ENCODE data around the gene LRRC75A.
"Not testable (repeated sequence)": the region's sequence is repeated elsewhere in the genome, so short reads cannot be mapped to it uniquely, and the experiment has no call there.

Gene LRRC75A

GRCh38 chr17:16450028-16450427 is 42.0 kb downstream of the LRRC75A start:
- DNase-seq (ENCODE audit: low read depth) = no peak

GRCh38 chr17:16449121-16449570 is 42.8 kb downstream of the LRRC75A start:
- no peak for DNase-seq (ENCODE audit: low read depth)

- DNase-seq (ENCODE audit: low read depth) = no peak
These were observed 43.5 kb downstream of the LRRC75A start for GRCh38 chr17:16448490-16448889.

DNA sequence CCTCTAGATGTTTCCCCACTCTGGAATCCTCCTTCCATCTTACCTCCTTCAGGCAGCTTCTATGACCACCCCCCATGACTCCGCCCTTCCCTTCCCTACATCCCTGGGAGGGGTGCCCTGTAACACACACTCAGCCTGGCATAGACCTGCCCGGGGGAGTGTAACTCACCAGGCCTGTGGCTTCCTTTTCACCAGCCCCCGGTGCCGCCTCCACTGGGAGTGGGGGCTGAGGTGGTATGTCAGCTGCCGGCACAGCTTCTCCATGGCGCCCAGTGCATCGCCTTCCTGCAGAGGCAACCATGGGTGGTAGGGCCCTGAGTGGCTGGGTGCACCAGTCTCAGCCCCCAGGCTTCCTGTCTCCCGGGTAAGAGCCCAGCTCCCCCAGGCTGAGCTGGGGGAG is 44.3 kb downstream of the LRRC75A start:
- no peak for DNase-seq (ENCODE audit: low read depth)

- DNase-seq (ENCODE audit: low read depth) = no peak
These were observed 45.5 kb downstream of the LRRC75A start for GRCh38 chr17:16446338-16446983.

DNA sequence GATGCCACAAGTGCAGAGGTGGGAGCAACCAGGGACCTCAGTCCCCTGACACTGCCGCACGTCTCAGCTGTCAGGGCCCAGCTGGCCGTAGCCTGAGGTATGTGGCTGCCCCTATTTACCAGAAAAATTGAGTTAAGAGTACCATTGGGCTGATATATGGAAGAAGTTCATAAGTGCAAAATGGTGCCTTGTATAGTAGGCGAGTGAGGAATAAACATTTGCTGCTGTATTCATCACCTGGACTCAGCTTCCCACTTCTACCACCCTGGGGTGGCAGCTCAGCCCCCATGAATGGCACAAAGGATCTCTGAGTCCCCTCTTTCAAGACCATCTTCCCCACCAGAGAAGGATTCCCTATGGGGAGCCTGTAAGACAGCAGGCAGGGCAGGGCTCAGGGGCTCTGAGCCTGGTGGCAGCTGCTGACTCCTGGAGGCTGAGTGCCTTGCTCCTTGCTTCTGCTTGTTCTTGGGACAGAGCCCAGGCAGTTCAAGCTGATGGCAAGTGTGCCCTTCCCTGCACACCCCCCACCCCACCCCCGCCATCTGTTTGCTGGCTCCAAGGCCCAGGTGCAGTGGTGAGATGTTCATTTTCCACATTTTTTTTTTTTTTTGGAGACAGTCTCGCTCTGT is 47.6 kb downstream of the LRRC75A start:
- no peak for DNase-seq (ENCODE audit: low read depth)

DNA sequence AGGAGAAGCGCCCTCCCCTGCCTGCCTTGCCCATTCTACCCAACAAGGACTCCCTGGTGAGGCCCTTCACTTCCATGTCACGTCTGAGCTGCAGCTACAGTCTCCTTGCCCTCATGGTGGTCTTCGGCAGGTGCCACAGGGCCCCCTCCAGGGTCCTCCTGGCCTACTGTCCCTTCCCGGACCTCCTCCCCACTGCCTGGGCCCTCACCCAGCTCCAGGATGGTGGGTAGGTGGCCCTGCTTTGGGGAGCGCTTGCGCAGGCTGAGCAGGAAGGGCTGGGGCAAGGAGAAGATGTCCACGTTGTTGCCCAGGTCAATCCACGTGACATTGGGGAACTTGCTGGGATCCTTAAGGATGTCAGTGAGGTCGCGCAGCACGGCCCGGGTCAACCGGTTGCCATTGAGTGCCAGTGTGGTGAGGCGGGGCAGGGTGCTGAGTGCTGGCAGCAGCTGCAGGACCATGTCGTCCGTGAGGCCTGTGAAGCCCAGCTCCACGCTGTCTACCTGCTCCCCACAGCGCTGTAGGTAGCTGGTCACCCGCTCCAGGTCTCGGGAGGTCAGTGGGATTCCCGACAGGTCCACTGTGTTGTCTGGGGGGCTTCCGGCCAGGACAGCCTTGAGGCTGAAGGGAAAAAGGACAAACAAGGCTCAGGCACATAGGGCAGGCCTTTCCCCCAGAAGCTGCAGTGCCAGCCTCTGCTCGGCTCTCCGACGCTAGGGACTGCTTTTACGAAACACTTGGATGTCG is 48.3 kb downstream of the LRRC75A start:
- no peak for DNase-seq (ENCODE audit: low read depth)

GRCh38 chr17:16442594-16443510 is 49.1 kb downstream of the LRRC75A start:
- DNase-seq (ENCODE audit: low read depth) = no peak

GRCh38 chr17:16442141-16442540 is 49.9 kb downstream of the LRRC75A start:
- no peak for DNase-seq (ENCODE audit: low read depth)

DNA sequence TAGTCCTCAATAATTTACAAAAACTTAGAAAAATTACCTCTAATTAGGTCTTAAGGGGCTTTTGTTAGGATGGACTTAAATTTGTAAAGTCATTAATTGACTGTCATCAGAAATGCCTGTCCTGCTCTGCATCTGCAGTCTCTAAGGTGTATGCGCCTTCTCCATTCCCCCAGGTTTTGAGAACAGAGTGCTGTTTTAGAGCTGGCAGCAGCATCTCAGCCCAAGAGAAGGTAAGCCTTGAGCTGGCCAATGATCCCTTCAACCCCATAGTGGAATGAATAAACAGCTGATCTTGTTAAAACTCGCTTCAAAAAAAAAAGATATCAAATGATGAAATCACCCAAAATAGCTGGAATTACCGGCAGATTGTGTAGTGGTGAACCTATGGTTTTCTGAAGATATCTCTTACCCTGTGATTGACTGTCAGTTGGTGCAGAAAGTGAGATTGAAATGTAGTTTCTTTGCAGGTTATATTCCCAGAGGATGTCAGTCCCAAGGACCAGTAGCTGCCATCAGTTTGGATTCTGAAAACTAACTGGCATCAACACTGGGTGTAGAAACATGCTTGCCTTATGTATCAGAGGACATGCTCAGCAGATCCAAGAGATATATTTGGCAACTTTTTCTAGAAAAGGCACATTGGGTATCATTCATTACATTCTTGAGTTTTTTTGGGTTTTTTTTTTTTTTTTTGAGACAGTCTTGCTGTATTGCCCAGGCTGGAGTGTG is 50.9 kb downstream of the LRRC75A start:
- DNase-seq (ENCODE audit: low read depth) = no peak

GRCh38 chr17:16440354-16440753 is 51.6 kb downstream of the LRRC75A start:
- DNase-seq (ENCODE audit: low read depth) = not testable (repeated sequence)

DNA sequence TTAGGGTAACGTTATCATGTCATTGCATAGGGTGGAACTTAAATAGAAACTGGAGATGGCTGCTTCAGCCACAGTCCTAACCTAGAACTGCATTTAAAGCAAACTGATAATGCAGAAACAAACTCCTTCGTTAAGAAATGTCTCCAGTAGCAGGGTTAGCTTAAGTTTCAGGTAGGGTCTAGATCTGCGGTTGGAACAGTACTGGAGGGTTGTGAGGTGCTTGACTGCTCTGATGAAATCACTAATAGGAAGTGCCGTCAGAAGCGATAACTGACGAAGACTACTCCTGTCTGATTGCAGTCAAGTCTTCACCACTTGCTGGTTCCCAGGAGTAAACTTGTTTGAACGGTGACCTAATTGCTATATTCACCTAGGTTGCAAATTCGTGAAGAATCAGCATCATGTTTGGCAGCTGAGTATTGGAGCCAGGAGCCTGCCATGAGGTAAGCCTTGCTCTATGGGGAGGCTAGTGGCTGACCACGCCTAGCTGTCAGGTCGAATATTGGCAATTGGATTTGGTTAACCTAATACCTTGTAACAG is 52.1 kb downstream of the LRRC75A start:
- DNase-seq (ENCODE audit: low read depth) = no peak

DNA sequence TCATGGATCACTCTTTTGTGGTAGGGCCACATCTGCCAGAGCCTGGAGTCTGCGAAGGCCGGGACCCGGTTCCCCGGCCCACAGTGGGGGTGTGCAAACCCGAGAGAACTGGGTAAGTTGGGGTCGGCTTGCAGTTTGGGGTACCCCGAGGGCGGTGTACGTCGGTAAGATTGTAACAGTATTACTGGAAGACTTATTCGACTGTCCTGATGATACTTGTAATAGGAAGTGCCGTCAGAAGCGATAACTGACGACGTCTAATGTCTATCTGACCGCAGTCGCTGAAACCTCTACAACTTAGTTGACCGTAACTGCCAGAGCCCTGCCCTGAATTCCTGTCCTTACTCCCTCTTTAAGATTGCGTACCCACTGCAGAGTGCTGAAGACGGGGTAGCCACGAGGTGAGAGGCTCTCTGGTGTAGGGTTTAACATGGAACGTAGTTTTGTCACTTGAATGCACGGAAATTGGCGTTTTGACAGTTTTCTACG is 52.6 kb downstream of the LRRC75A start:
- DNase-seq (ENCODE audit: low read depth) = no peak

- DNase-seq (ENCODE audit: low read depth) = peak; percentile 87
These were observed 53.3 kb downstream of the LRRC75A start for GRCh38 chr17:16438557-16439302.

- no peak for DNase-seq (ENCODE audit: low read depth)
These were observed 53.8 kb downstream of the LRRC75A start for GRCh38 chr17:16438173-16438556.

DNA sequence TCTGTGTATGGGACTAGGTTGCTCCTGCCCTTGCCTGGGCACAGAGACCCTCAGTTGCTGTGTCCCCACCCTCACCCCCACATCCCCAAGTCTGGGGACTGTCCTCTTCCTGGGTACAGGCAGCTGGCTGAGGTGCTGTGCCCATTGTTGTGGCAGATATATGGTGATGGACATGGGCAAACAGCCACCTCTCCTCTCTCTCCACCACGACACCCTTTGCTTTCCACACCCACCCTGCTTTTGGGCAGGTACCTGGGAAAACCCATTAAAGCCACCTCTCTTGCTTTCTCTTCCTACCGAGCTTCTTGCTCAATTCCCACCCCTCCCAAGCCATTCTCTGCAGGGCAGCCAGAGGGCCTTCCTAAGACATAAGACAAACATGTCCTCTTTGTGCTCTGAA is 54.9 kb downstream of the LRRC75A start:
- no peak for DNase-seq (ENCODE audit: low read depth)

DNA sequence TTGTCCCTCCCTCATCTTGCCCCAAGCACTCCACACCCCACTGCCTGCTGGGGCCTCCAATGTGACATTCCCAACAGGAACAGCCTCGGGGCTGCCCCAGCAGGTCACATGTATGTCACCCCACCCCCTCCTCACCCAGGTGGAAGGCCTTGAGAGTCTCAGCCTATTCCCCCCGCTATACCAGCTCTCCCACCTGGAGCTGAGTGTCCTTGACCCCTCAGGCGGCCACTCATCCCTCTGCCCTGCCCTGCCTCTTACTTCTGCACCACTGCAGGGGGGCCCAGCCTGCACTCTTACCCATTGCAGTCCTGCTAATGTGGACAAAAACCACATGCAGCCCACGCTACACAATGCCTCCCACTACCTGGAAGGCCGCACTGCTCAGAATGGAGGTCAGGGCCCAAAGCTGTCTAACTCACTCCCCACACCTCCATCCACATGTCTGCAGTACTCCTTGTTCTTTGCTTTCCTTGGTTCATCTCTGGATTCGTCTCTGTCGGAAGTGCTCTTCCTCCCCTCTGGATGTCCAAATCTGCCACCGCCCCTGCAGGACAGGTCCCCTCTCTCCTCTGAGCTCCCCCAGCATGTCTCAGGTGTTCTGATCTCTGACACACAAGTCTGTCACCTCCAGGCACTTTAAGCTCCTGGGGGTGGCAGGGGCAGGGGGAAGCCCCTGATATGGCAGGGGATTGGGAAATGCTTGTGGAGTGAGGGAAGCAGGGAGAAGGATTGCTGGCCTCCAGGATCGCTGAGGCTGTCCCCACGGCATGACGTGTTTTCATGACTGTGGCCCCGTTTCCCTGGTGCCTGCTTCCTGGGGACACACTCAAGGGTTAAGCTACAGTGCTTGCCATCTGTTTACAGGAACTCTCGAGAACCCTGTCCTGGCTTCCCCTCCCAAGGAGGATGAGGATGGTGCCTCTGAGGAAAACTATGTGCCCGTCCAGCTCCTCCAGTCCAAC is 55.8 kb downstream of the LRRC75A start:
- no peak for DNase-seq (ENCODE audit: low read depth)

GRCh38 chr17:16434662-16435061 is 57.3 kb downstream of the LRRC75A start:
- DNase-seq (ENCODE audit: low read depth) = no peak

DNA sequence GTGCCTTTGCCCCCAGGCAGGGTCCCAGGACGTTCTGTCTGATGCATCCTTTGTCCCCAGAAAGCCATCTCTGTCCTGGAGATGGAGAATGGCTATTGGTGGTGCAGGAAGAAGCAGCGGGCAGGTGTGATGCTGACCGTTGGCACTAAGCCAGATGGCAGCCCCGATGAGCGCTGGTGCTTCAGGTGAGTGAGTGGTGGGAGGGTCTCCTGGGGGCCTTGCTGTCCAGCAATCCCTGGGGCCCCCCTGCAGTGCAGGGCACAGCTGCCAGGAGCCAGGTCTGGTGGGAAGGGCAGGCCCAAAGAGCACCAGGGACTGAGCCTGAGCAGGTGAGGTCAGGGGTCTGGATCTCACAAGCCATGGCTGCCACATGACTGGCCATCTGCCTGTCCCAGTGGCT is 58.5 kb downstream of the LRRC75A start:
- no peak for DNase-seq (ENCODE audit: low read depth)
